Dedifferentiated amniotic fluid mesenchymal stem cell (primary cell): ENCODE results near the gene DSE.

Experiments
- DNase-seq: peaks from one replicate; pipeline ENCODE4 v3.0.0-alpha.2; 2016; ENCODE audit errors: extremely low spot score

The DSE gene

GRCh38 chr6:116482780-116483179 is 112.0 kb downstream of the DSE start:
- no peak for DNase-seq

GRCh38 chr6:116483616-116484015 is 112.9 kb downstream of the DSE start:
- DNase-seq: no peak

- no peak for DNase-seq
Measured at GRCh38 chr6:116485559-116486184, 114.9 kb downstream of the DSE start.

- no peak for DNase-seq
Measured at GRCh38 chr6:116491610-116492330, 121.0 kb downstream of the DSE start.

- no peak for DNase-seq
Measured at GRCh38 chr6:116492331-116493067, 121.8 kb downstream of the DSE start.
